OCI-LY1 (cell line): ENCODE measurements around the gene MAML2.

Experiments
- H2AFZ ChIP-seq: fragments of 200-600 bp; sonication (generic), shearing (Covaris generic); 2 replicates; pipeline ENCODE4 v1.6.0; 2014; ENCODE audit warnings: antibody characterized with exemption, mild to moderate bottlenecking, low read length
- H3F3A ChIP-seq: fragments of 200-600 bp; sonication (generic), shearing (Covaris generic); 2 replicates; pipeline ENCODE4 v1.6.0; 2014; ENCODE audit warnings: mild to moderate bottlenecking, antibody characterized with exemption, low read length, moderate library complexity; ENCODE audit not compliant: insufficient read depth
- H3K27ac ChIP-seq: fragments of 200-600 bp; sonication (generic); 2 replicates; pipeline ENCODE4 v1.5.1; 2014; ENCODE audit warnings: low read length, mixed run types, mild to moderate bottlenecking, low read depth; ENCODE audit not compliant: poor library complexity, severe bottlenecking
- H3K27me3 ChIP-seq: fragments of 200-600 bp; sonication (generic); 2 replicates; pipeline ENCODE4 v1.6.0; 2014; ENCODE audit warnings: antibody characterized with exemption, mild to moderate bottlenecking, low read length, moderate library complexity; ENCODE audit not compliant: insufficient read depth
- H3K36me3 ChIP-seq: fragments of 200-600 bp; sonication (generic); 2 replicates; pipeline ENCODE4 v1.6.1; 2014; ENCODE audit warnings: mild to moderate bottlenecking, antibody characterized with exemption, low read length, moderate library complexity, mixed read lengths; ENCODE audit not compliant: insufficient read depth
- H3K4me1 ChIP-seq: fragments of 200-600 bp; sonication (generic); 2 replicates; pipeline ENCODE4 v1.5.1; 2014; ENCODE audit warnings: mild to moderate bottlenecking, low read length, moderate library complexity; ENCODE audit not compliant: insufficient read depth, severe bottlenecking
- H3K4me2 ChIP-seq: fragments of 200-600 bp; sonication (generic), shearing (Covaris generic); 2 replicates; pipeline ENCODE4 v1.6.1; 2014; ENCODE audit warnings: low read length
- H3K4me3 ChIP-seq: fragments of 200-600 bp; sonication (generic); 2 replicates; pipeline ENCODE4 v1.5.1; 2014; ENCODE audit warnings: low read length, low read depth, mild to moderate bottlenecking, mixed read lengths; ENCODE audit not compliant: poor library complexity, severe bottlenecking
- H3K79me2 ChIP-seq: fragments of 200-600 bp; shearing (Covaris generic); 2 replicates; pipeline ENCODE4 v1.6.1; 2016; ENCODE audit warnings: mixed run types, low read length, mixed read lengths; ENCODE audit not compliant: insufficient read depth
- H3K9ac ChIP-seq: fragments of 200-600 bp; sonication (generic), shearing (Covaris generic); 2 replicates; pipeline ENCODE4 v1.6.1; 2014; ENCODE audit warnings: mild to moderate bottlenecking, low read length, mixed read lengths
- H3K9me2 ChIP-seq: fragments of 200-600 bp; sonication (generic), shearing (Covaris generic); 2 replicates; pipeline ENCODE4 v1.6.1; 2014; ENCODE audit warnings: low read depth, mild to moderate bottlenecking, low read length, mixed read lengths
- H3K9me3 ChIP-seq: fragments of 200-600 bp; shearing (Covaris generic); 2 replicates; pipeline ENCODE4 v1.6.1; 2014; ENCODE audit warnings: low read length, mixed read lengths
- H4K20me1 ChIP-seq: fragments of 200-600 bp; sonication (generic), shearing (Covaris generic); 2 replicates; pipeline ENCODE4 v1.6.0; 2016; ENCODE audit warnings: mild to moderate bottlenecking, low read length; ENCODE audit not compliant: insufficient read depth
- CTCF ChIP-seq: fragments of 200-600 bp; sonication (generic), shearing (Covaris generic); IDR thresholded peaks from 2 replicates; pipeline ENCODE4 v1.5.1; 2017; ENCODE audit warnings: mild to moderate bottlenecking, antibody characterized with exemption, low read length, moderate library complexity, mixed read lengths
- EZH2 ChIP-seq: fragments of 200-600 bp; sonication (generic), shearing (Covaris generic); IDR thresholded peaks from 2 replicates; pipeline ENCODE4 v1.8.0; 2017; ENCODE audit warnings: borderline replicate concordance, mixed run types, mild to moderate bottlenecking, antibody characterized with exemption, low read length, moderate library complexity, mixed read lengths

Gene MAML2

GRCh38 chr11:96051820-96052219 lies 291.2 kb downstream of the MAML2 start:
- no peaks in the 10 kb centered on the region for H3F3A ChIP-seq
- TF ChIP-seq EZH2 (no peak), CTCF (no peak)
- no peak overlapping the region for H3K27ac ChIP-seq
- no peaks in the 10 kb centered on the region for H3K79me2 ChIP-seq
- H3K9me2 ChIP-seq, result no peaks in the 10 kb centered on the region
- H3K9ac ChIP-seq, result no peak overlapping the region
- no peaks in the 10 kb centered on the region for H3K27me3 ChIP-seq
- H2AFZ ChIP-seq, result no peak overlapping the region
- no peak overlapping the region for H3K4me3 ChIP-seq
- no peaks in the 10 kb centered on the region for H4K20me1 ChIP-seq
- no peaks in the 10 kb centered on the region for H3K9me3 ChIP-seq
- H3K4me2 ChIP-seq, result no peak overlapping the region
- H3K4me1 ChIP-seq, result no peaks in the 10 kb centered on the region
- no peaks in the 10 kb centered on the region for H3K36me3 ChIP-seq

GRCh38 chr11:96050435-96051182 lies 292.4 kb downstream of the MAML2 start:
- Histone ChIP-seq H3K9me3 (no peaks in the 10 kb centered on the region), H3K4me3 (no peak overlapping the region), H3K4me2 (no peak overlapping the region), H3K9me2 (no peaks in the 10 kb centered on the region), H3K9ac (no peak overlapping the region), H3K79me2 (no peaks in the 10 kb centered on the region), H3F3A (no peaks in the 10 kb centered on the region), H2AFZ (no peak overlapping the region), H4K20me1 (no peaks in the 10 kb centered on the region), H3K27me3 (no peaks in the 10 kb centered on the region), H3K4me1 (no peaks in the 10 kb centered on the region), H3K27ac (no peak overlapping the region), H3K36me3 (no peaks in the 10 kb centered on the region)
- no peak for TF ChIP-seq CTCF
- no peak for TF ChIP-seq EZH2

GRCh38 chr11:96049426-96049825 lies 293.6 kb downstream of the MAML2 start:
- Histone ChIP-seq H2AFZ (no peak overlapping the region), H3K4me3 (no peak overlapping the region), H3K9ac (no peak overlapping the region), H4K20me1 (no peaks in the 10 kb centered on the region), H3K27me3 (no peaks in the 10 kb centered on the region), H3F3A (no peaks in the 10 kb centered on the region), H3K4me1 (no peaks in the 10 kb centered on the region), H3K36me3 (no peaks in the 10 kb centered on the region), H3K4me2 (no peak overlapping the region), H3K9me2 (no peaks in the 10 kb centered on the region), H3K79me2 (no peaks in the 10 kb centered on the region), H3K9me3 (no peaks in the 10 kb centered on the region), H3K27ac (no peak overlapping the region)
- TF ChIP-seq EZH2 (no peak), CTCF (no peak)
